ELR (cell line): Measurements from ENCODE around the gene UBIAD1.
"Not testable (repeated sequence)": the region's sequence is repeated elsewhere in the genome, so short reads cannot be mapped to it uniquely, and the experiment has no call there.

Experiments
- DNase-seq: peaks from one replicate; pipeline ENCODE4 v3.0.0-alpha.2; 2015; ENCODE audit warnings: low read depth

The UBIAD1 gene

GRCh38 chr1:11280719-11281376 lies 7.8 kb downstream of the UBIAD1 start:
- no peak for DNase-seq

- no peak for DNase-seq
These were observed 8.7 kb downstream of the UBIAD1 start for GRCh38 chr1:11281518-11282331.

GRCh38 chr1:11283151-11283550 lies 10.2 kb downstream of the UBIAD1 start:
- no peak for DNase-seq

DNA sequence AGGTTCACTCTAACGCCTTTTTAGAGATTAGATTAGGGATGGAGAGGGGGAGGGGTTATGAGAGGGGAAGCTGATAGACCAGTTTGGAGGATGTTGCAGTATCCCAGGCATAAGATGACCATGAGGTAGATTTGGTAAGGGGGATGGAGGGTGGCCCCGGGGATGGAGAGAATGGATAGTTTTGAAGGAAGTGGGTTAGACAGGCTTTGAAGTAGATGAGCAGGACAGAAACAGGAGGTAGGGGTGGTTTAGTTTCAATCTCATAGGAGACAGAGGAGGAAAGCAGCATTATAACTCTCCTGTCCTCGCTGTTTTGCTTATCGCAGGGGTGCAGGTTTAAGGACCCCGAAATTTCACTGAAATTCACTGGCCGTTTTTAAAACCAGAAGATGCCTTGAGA lies 11.8 kb downstream of the UBIAD1 start:
- no peak for DNase-seq

GRCh38 chr1:11285883-11286734 lies 13.1 kb downstream of the UBIAD1 start:
- no peak for DNase-seq

GRCh38 chr1:11286735-11287410 lies 13.9 kb downstream of the UBIAD1 start:
- DNase-seq, result no peak

DNA sequence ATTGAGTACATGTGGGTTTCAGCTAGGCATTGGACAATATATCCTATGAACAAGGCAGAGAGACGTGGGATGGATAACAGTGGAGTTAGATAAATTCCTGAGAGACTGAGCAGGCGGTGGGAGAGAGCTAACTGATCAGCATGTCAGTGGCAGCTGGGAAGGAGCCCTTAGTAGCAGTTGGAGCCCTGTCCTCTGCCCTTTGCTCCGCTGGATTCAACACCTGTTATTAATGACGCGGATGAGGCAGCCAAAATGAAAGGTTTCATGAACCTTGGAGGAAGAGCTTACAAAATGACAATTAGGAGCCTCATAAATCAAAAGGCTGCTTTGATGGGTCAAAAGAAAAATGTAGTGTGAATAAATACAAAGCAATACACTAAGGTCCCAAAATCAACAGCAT lies 16.1 kb downstream of the UBIAD1 start:
- DNase-seq, result no peak

DNA sequence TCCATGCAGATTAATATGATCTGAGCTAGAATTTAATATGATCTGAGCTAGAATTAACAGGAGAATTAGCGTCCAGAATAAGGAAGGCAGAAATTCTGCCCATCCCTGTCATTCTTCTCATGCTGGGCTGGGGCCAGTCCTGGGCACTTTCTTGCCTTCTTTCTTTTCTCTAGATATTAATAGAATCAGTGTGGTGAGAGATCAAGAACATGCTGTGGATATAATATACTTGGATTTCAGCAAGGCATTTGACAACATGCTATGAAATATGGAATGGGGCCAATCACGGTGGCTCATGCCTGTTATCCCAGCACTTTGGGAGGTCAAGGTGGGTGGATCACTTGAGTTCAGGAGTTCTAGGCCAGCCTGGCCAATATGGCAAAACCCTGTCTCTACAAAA lies 18.1 kb downstream of the UBIAD1 start:
- no peak for DNase-seq

DNA sequence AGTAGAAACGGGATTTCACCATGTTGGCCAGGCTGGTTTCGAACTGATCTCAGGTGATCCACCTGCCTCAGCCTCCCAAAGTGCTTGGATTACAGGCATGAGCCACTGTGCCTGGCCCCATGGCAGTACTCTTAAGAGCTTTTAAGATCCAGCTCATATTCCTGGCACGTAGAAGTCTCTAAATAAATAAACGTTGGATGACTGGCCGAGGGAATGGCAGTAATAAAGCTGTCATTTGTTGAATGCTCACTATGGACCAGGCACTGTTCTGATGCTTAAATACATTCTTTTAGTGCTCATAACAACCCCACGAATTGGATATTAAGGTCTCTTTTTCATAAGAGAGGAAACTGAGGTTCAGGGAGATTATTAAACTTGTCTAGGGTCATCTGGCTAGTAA lies 20.9 kb downstream of the UBIAD1 start:
- DNase-seq, result no peak

GRCh38 chr1:11294951-11295350 lies 22.0 kb downstream of the UBIAD1 start:
- no peak for DNase-seq

DNA sequence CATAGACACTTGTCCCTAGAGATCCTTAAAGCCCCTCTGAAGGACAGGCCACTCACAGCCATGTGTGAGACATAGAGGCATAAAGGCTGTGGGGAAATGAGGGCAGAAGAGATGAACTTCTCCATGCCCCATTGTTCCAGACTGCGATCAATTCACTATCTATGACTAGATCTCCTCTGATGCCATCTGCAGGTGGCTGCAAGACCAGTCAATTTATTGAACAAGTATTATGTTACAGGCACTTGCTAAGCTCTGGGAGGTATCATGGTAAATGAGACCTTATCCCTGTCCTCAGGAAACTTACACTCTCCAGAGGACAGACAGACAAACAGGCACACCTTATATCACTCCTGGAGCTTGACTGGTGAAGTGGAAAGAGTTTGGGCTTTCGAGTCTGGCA lies 22.9 kb downstream of the UBIAD1 start:
- DNase-seq, result no peak

- DNase-seq, result not testable (repeated sequence)
These were observed 24.8 kb downstream of the UBIAD1 start for GRCh38 chr1:11297774-11298173.

DNA sequence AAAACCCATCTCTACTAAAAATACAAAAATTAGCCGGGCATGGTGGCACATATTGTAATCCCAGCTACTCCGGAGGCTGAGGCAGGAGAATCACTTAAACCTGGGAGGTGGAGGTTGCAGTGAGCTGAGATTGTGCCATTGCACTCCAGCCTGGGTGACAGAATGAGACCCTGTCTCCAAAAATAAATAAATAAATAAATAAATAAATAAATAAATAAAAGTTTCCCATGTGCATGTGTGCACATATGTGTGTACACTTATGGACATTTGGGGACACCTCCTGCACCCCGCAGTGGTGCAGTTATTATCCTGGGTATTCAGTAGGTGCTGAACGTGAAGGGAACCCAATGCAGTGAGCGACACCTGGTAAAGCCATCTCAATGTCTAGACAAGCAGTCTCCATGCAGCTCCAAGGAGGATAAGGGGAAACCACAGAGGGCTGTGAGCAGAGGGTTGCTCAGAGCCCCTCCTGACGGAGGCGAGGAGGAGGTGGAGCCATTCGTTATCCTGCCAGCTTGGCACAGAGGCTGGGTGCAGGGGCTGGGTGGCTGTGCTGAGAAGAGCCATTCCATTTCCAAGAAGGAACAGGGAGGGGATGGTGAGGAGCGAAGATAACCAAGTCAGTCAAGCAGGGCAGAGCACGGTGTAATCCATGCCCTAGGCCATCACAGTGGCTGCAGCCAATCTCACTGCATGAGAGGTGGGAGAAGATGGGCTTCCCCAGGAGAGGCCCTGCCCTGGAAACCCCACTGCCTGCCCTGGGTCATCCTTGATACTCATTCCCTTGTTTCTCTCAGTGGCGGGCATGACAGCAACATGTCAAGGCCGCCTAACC lies 25.6 kb downstream of the UBIAD1 start:
- no peak for DNase-seq

- no peak for DNase-seq
These were observed 26.2 kb downstream of the UBIAD1 start for GRCh38 chr1:11299225-11299574.

GRCh38 chr1:11301601-11302000 lies 28.6 kb downstream of the UBIAD1 start:
- DNase-seq, result no peak

DNA sequence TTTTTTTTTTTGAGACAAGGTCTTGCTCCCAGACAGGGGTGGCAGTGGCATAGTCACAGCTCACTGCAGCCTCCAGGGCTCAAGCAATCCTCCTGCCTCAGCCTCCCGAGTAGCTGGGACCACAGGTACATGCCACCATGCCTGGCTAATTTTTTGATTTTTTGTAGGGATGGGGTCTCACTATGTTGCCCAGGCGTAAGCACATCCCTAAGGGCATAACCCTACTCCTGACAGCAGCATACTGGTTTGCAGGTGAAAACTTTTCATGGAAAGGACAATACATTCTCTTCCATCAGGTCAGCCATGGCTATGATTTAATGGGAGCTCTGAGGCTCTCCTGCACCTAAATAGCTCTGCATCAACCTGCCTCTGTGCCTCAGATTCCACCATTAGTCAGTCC lies 29.4 kb downstream of the UBIAD1 start:
- no peak for DNase-seq

- not testable (repeated sequence) for DNase-seq
These were observed 32.5 kb downstream of the UBIAD1 start for GRCh38 chr1:11305516-11305915.

DNA sequence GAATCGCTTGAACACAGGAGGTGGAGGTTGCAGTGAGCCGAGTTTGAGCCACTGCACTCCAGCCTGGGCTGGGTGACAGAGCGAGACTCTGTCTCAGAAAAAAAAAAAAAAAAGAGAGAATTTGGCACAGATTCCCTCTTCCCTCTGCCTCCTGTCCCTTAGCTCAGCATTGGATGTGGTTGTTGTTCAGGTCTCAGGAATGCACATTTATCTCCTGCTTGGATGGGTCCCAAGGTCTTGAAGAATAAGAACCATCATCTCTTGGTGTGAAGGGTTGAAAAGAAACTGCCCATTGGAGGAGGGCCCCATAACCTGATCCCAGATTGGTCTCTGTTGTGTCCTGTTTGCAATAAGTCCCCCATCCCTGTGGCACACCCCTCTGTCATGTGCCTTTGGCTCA lies 34.9 kb downstream of the UBIAD1 start:
- DNase-seq, result no peak

DNA sequence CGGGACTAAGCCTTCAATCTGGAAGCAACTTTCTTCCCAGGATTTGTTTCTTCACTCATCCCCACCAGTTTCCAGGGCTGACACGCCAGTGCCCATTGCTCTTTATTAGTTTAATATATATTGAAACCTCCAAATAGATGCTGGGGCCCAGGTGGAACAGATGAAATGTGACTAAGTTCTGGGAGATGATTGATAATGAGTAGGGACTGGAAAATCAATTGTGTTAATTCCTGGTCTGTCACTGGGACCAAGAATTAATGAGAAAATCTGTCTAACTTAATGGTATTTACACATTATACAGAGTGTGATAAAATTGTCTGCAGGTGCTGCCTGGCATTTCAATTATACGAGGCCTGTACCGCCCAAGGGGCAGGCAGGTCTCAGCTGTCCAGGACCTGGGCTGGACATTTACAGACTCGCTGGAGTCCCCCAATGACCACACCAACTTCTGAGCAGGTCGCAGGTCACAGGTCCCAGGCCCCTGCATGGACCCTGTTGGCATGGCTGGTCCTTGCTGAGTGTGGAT lies 35.8 kb downstream of the UBIAD1 start:
- DNase-seq, result no peak

DNA sequence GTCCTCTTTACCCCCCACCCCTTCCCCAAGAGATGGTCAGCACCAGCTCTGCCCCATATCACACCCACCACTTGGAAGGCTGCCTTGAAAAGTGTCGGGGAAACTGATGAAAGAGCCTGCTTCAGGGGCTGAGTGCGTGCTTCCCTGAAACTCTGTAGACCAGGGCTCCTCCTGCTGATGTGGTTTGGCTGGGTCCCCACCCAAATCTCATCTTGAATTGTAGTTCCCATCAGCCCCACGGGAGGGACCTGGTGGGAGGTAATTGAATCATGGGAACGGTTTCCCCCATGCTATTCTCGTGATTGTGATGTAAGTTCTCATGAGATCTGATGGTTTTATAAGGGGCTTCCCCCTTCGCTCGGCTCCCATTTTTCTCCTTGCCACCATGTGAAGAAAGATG lies 36.4 kb downstream of the UBIAD1 start:
- no peak for DNase-seq
